Activated naive CD8-positive, alpha-beta T cell treated with anti-CD3 and anti-CD28 coated beads, Interleukin-2, amount 50 U/mL, for 16 hours (primary cell): ENCODE data around the gene PIK3R6.

ENCODE experiments used
- DNase-seq: peaks from one replicate; pipeline ENCODE4 v3.0.0-alpha.2; 2020; ENCODE audit warnings: low read depth, low spot score

The PIK3R6 gene

GRCh38 chr17:8867361-8867981, at the start of gene PIK3R6:
PIK3R6 (minus strand) TSS chr17:8867674; CDS start chr17:8849794, 17,880 bp downstream.
- no peak for DNase-seq

- DNase-seq, result no peak
These were observed 49.0 kb upstream of the PIK3R6 start for GRCh38 chr17:8916466-8916865.

DNA sequence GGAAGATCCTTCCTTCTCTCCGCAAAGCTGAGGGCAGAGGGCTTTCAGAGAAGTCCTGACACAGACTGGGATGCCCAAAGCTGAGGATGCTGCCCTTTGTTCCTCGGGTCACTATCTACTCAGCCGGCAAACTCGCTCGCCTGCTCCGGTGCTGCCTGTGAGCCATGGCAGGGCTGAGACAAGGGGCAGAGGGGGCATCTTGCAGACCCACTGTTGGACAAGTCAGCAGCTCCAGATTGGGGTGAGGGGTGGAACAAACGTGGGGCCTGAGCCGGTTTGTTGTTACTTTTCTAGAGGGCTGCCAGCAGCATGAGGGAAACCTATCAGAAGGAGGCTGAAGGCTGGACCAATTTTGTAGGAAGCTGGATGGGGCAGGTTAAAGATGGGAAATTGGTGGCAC, 47.1 kb upstream of the PIK3R6 start:
- no peak for DNase-seq

DNA sequence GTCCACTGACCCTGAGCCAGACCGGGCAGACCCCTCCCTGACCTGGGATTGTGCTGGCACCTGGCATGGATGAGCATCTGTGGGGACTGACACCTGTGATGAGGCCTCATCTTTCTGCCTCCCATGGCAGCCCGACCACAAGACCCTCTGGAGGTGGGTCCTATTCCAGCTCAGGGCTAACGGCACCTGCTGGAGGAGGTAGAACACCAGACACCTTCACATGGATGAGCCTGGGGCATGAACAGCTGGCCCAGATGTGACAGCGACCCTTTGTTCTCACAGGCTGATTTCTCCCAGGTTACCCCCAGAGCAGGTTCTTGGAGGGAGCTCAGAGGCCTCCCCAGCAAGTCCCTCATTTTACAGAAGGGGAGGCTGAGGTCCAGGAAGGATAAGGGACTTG, 46.4 kb upstream of the PIK3R6 start:
- DNase-seq, result no peak

DNA sequence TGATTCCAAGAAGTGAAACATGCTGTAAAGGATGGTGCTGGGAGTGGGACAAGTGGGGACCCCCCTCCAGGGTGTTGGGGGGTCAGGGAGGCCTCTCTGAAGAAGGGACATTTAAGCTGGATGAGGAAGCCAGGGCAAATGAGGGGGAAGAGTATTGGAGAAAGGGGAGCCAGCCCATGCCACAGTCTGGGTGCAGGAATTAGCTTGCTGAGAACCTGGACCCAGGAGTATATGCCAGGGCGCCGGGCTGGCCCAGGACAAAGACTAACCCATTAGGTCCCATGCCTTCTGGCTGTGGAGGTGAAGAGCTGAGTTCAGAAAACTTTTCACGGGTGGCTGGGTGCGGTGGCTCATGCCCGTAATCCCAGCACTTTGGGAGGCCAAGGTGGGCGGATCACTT, 45.6 kb upstream of the PIK3R6 start:
- no peak for DNase-seq

DNA sequence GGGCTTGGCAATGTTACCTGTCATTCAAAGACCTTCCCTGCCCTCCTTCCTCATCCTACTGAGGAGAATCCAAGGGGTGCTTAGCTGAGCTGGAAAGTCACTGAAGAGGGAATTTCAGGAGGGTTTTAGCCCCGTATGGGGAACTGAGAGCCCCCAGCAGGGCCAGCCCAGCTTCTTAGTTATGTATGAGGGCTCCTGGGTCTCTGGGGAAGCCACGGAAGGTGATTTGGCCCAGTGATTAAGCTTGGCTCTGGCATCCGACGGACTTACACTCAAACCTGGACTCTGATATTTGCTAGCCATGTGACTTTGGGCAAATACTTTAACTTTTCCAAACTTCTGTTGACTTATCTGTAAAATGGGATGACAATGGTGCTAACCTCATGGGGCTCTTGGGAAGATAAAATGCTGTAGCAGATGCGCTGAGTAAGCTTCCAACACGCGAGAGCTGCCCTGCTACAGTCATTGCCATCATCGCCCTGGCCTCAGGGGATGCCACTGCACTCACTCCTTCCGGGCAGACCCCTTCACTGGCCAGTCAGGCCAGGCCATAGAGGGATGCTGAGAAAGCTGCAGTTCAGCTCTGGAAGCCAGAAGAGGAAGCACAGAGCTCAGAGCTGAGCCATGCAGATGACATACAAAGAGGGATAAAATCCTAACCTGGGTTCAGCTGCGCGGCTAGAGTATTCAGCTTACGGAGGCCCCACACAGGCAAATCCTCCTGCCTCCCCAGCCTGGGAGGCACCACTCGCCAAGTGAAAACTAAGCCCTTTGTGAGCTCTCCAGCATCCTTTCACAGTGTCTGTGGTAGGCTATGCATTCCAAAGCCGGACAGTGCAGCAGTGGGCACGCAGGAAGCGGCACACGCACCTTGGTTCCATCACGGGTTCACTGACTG, 44.9 kb upstream of the PIK3R6 start:
- no peak for DNase-seq

DNA sequence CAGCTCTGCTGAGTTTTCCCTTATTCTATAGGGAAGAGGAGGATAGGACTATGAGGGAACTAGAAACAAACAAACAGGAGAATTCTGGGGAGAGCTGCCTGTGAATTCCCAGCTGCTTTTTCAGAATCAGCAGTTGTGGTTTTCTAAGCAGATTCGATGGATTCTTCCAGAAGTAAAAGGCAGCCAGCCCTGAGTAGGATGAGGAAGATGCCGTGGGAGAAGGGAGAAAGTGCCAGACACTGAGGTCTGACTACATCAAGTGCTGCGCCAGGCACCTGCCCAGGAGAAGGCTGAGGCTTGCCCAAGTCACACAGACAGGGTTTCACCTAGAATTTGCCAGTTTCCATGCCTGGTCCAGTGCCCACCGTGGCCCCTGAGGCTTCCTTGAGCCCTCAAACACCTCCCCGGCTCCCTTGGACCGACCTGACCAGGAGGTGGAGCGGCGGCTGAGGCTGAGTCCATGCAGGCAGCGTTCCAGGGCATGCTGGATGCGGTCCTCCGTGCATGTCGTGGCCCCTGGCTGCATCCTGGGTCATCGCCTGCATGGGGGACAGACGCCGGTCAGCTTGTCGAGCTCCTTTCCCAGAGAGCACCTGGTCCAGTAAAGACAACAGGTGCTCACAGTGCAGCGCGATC, 43.6 kb upstream of the PIK3R6 start:
- DNase-seq, result no peak

DNA sequence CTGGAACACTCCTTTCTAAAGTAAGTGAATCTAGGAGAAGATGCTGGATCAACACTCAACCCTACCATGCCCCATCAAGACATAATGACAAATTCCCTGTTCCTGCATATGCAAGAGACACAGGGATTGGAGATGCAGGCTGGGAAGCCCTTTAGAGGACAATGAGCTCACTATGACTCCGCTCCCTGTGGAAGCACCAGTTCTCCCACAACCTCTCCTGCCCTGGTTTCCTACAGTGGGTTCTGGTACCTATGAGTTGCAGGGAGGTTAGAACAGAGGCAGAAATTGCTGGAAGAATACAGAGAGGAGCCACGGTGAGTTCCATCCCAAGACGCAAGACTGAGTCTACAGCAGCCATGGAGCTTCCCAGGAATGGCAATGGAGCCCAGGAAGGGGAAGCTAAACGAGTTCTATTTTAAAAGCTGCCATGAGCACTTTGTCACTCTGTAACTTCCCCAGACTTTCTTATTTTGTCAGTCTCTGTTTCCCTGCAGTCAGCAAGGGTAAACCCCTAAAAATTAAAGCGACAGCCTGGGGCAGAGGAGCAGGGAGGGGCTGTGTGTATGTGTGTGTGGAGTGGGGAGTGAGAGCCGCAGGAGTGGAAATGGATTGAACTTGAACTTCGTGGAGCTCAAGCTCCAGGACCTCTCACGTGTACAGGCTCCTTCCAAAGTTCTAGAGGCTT, 42.3 kb upstream of the PIK3R6 start:
- DNase-seq, result no peak

DNA sequence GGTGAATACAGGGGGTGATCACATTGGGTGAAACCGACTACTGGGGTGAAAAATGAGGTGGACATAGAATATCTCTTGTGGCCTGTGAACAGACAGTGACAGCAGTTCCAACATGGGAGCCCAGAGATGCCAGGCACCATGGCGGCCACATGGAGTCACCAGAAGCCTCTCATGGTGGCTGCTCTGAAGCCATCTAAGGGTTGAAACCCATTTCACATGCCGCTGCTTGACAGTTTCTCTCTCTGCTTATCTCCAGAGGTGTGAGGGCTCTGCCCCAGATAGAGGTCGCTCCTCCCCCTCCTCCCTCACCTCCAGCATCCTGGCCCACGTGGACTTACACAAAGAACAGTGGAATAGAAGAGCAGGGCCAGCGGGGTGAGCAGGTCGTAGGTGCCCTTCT, 37.9 kb upstream of the PIK3R6 start:
- no peak for DNase-seq

GRCh38 chr17:8904686-8905085, 37.2 kb upstream of the PIK3R6 start:
- DNase-seq, result no peak

GRCh38 chr17:8904201-8904600, 36.7 kb upstream of the PIK3R6 start:
- no peak for DNase-seq

DNA sequence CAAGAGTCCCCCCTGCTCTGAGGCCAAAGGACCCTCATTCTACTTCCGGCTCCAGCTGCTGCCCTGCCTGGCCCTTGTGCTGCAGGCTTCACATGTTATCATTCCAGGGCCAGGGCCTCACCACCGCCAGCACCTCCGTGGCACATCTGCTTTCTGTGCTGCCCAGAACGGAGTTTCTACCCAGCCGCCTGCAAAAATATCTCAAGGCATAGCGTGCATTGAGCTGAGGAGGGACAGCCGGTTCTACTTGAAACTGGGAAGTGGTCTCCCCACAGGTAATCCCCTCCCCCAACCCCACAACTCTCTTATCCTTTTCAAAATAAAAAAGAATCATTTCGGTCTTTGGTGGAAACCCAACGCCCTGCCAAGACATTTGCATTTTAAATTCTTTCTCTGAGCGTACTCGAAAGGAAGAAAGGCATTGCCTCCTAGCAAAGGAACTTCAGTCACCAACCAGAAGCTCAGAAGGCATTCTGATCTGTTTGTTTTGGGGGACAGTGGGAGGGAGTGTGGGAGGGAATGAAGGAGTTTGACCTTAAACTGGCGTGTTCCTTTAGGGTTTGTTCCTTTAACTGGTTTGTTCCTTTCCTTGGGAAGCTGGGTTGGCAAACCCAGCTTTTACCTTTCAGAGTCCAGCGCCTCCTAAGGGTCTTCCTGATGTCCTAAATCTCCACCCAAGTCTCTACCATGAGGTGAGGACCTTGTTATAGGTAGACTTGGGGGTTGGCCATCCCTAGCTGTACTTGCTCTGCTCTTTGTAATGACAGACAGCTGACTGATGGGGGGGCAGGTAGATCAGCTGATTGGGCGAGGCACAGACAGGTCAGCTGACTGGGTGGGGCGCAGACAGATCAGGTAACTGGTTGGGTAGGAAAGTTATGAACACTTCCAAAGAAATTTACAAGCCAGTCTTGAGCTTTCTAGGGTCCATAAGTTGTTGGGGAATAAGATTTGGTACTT, 33.4 kb upstream of the PIK3R6 start:
- DNase-seq, result no peak

- DNase-seq, result no peak
These were observed 32.7 kb upstream of the PIK3R6 start for GRCh38 chr17:8900207-8900606.

DNA sequence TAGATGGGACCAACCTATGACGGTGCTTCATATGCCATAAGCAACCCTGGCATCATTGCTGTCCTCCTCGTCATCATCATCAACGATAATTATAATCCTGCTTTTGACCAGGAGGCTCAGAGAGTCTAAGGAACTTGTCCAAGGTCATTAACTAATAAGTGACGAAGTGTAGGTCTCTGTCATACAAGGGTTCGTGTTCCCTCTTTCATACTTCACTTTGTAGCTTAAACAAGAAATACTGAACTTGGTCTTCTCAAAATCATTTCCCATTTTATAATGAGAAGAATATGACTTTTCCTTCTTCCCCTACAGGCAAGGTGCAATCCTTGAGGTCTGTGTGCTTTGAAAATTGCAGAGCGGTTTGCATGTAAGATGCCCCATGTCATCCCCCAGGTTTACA, 31.2 kb upstream of the PIK3R6 start:
- no peak for DNase-seq

GRCh38 chr17:8898126-8898525, 30.7 kb upstream of the PIK3R6 start:
- DNase-seq, result no peak

DNA sequence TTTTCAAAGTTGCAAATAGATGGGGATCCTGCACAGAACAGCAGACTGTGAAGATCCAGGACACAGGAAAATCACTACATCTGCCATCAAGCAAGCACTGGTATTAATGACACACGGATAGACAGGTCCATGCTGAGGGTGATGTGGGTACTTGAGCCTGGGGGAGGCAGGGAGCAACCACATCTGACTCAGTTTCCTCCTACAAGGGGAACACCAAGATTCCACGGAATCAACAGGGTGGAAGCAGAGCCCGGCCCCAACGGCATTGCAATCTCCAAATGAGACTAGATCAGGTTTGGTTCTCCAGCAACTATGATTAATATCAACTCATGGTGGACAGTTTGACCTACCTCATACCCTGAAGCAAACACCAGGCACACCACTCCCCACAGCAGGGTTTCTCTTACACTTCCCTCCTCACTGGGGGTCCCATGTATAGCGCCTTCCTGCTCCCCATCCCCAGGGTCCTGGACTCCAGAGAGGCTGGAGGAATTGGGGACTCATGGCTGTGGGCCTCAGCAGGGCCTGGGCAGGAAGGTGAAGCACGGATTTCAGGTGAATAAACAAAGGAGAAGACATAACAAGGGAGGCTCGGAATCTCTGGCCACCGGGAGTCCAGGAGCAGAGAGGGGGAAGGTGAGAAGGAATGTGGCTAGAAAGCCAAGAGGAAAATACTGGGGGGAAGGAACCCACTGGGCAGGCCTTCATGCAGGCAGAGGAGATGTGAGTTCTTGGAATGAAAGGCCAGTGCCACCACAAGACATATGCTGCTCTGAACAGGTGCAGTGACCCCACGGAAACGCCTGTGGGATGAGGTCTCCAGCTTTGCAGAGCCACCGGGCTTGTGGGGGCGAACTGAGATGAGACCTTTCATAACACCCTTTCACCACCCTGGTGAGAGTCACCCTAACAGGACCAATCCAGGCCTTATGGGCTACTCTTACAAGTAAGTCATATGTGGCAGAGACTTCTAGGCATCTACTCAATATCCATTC, 29.5 kb upstream of the PIK3R6 start:
- DNase-seq, result no peak

GRCh38 chr17:8896087-8896486, 28.6 kb upstream of the PIK3R6 start:
- no peak for DNase-seq

DNA sequence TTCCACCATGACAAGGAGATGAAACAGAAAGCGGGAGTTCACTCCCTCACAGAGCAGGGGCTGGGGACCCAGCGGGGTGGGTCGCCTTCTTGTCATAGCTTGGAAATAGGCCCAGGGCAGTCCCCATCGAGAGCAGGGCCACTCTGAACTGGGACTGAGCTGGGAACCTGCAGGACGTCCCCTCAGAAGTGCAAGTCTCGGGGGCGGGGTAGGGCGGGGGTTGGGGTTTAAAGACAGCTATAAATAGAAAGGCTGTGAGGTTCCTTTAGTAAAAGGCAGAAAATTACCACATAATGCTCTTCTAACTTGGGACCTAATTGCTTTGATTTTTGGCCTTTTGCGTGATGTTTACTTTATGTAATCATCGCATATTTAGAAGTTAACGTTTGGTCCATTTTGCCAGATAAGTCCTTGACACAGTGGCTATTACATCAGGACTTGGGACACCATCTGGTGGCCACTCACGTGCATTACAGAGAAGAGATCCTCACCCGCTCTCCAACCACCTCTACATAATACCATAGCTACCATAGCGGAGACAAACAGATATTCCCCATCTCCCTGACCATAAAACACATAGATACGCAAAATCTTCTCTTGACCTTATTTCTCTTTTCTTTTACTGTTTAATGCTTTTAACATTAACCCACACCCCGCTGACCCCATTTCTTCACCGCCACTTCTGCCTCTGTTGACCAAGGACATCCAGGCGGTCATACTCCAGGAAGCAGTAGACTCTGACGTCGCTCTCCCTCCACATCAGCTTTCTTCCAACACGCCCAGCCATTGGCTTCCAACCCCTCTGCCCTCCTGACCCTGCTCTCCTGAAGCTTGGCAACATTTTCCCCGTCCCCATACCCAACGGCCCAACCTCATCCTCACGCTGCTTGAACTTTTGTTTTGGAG, 27.5 kb upstream of the PIK3R6 start:
- DNase-seq, result no peak

GRCh38 chr17:8894202-8894671, 26.8 kb upstream of the PIK3R6 start:
- no peak for DNase-seq
